HFF-Myc (cell line): ENCODE results near the gene SAFB.

Experiments used
- DNase-seq: peaks from one replicate; pipeline ENCODE4 v3.0.0-alpha.2; 2011; ENCODE audit warnings: low read depth; ENCODE audit errors: extremely low read depth
- H3K4me3 ChIP-seq: replicated peaks from 2 replicates; pipeline ENCODE4 v1.5.1; 2011; ENCODE audit warnings: low read depth, mild to moderate bottlenecking, control low read depth, low read length
- TF ChIP-seq, protein P1 (sequence below): IDR thresholded peaks from 2 replicates; pipeline ENCODE4 v1.5.1; 2012; ENCODE audit warnings: mild to moderate bottlenecking, low read depth, low read length, control low read depth; ENCODE audit errors: missing control alignments

The SAFB gene

GRCh38 chr19:5663904-5664303 is 41.0 kb downstream of the SAFB start:
- H3K4me3 ChIP-seq = no peak overlapping the region
- DNase-seq = no peak
- TF ChIP-seq, protein P1, sequence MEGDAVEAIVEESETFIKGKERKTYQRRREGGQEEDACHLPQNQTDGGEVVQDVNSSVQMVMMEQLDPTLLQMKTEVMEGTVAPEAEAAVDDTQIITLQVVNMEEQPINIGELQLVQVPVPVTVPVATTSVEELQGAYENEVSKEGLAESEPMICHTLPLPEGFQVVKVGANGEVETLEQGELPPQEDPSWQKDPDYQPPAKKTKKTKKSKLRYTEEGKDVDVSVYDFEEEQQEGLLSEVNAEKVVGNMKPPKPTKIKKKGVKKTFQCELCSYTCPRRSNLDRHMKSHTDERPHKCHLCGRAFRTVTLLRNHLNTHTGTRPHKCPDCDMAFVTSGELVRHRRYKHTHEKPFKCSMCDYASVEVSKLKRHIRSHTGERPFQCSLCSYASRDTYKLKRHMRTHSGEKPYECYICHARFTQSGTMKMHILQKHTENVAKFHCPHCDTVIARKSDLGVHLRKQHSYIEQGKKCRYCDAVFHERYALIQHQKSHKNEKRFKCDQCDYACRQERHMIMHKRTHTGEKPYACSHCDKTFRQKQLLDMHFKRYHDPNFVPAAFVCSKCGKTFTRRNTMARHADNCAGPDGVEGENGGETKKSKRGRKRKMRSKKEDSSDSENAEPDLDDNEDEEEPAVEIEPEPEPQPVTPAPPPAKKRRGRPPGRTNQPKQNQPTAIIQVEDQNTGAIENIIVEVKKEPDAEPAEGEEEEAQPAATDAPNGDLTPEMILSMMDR = no peak

GRCh38 chr19:5664515-5664914 is 41.6 kb downstream of the SAFB start:
- TF ChIP-seq, protein P1 = no peak
- DNase-seq = no peak
- H3K4me3 ChIP-seq = no peak overlapping the region

- DNase-seq = no peak
- TF ChIP-seq, protein P1 = peak; percentile 16
- H3K4me3 ChIP-seq = no peak overlapping the region
Measured at GRCh38 chr19:5665781-5666513, 43.1 kb downstream of the SAFB start.

DNA sequence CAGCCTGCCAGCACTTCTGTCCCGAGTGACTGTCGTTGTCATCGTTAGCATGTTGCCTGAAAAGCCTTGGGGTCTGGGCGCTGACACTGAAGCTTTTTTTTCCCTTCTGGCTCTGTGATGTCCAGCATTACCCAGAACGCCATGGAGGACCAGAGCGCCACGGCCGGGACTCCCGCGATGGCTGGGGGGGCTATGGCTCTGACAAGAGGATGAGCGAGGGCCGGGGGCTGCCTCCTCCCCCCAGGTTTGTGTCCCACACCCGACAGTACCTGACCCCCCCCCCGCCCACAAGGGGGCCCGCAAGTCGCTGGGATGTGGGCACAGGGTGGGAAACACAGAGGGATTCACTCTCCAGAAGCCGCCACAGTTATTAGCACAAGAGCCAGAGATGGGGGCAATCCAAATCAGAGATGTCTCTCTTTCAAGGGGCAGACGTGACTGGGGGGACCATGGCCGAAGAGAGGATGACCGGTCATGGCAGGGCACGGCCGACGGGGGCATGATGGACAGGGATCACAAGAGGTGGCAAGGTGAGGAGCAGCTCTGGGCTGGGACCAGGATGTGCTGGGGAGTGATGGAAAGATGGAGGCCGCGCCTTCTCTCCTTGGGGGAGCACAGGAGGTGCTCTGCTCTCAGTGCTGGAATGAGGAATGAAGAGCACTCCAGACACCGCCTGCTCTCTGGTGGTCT is 44.2 kb downstream of the SAFB start:
- no peak overlapping the region for H3K4me3 ChIP-seq
- no peak for DNase-seq
- TF ChIP-seq, protein P1 = no peak

DNA sequence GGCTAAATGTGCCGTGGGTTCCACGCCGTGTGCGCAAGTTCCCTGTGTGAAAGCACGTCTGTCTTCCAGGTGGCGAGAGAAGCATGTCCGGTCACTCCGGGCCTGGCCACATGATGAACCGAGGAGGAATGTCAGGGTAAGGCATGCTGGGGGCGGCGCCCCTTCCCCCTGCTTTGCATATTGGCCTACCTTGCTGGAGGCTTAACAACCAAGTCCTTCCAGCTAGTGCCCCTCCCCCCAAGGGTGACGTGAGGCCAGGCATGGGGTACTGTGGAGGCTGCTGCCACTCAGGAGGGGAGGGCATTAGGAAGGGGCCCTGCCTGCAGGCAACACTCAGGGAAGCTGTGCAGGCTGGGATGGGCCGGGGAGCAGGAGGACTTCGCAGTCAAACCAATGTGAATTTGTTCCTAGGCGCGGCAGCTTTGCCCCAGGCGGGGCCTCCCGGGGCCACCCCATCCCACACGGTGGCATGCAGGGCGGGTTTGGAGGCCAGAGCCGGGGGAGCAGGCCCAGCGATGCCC is 44.9 kb downstream of the SAFB start:
- TF ChIP-seq, protein P1 = no peak
- H3K4me3 ChIP-seq = no peak overlapping the region
- no peak for DNase-seq

DNA sequence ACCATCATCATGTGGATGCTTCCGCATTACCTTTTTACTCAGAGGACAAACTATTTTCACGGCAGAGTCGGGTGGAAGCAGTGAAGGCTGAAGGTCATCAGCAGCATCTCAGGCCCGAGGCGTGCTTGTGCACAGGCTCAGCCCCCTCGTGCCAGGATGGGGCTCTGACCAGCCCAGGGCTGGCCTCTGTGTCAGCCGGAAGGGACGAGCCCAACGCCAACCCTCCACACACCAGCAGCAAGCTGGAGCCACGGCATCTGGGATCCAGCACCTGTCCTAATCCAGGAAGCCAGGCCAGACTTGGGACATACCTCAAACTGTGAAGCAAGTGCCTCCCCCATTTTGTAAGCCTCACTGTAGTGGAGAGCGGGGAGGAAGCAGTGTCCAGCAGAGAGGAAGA is 46.3 kb downstream of the SAFB start:
- TF ChIP-seq, protein P1 = no peak
- no peak overlapping the region for H3K4me3 ChIP-seq
- no peak for DNase-seq
